ENCODE results near the gene COL27A1. TPM values are rescaled to one million over a fixed set of nuclear protein-coding genes. Genes with fewer than 3 reads are reported as not detected.

The COL27A1 gene
- total RNA-seq, 3 donors from 2014 or later = 3.1 to 13.6 (median 4.0) TPM

- TF ChIP-seq CTCF (IDR thresholded peaks at IDR 0.05) = no peak
- ATAC-seq = no peak
- Histone ChIP-seq H3K4me1 (ENCODE audit: low read depth) (no peaks in the 10 kb centered on the region), H3K36me3 (ENCODE audit: low read depth) (no peaks in the 10 kb centered on the region), H3K4me3 (no peak overlapping the region), H3K9me3 (no peaks in the 10 kb centered on the region)
- DNase-seq = no peak
- intact Hi-C loops (cut with DNase I, micrococcal nuclease) = no loop called here
These were observed 57.5 kb downstream of the COL27A1 start for GRCh38 chr9:114212826-114213225.

- ATAC-seq (no peak), DNase-seq (no peak)
- Histone ChIP-seq H3K9me3 (no peaks in the 10 kb centered on the region), H3K4me3 (no peak overlapping the region), H3K36me3 (ENCODE audit: low read depth) (no peaks in the 10 kb centered on the region), H3K4me1 (ENCODE audit: low read depth) (no peaks in the 10 kb centered on the region)
- intact Hi-C loops (cut with DNase I, micrococcal nuclease) = no loop called here
- TF ChIP-seq CTCF (IDR thresholded peaks at IDR 0.05) = no peak
These were observed 58.2 kb downstream of the COL27A1 start for GRCh38 chr9:114213566-114213965.

- TF ChIP-seq CTCF (IDR thresholded peaks at IDR 0.05) = no peak
- Histone ChIP-seq H3K4me3 (no peak overlapping the region), H3K4me1 (ENCODE audit: low read depth) (no peaks in the 10 kb centered on the region), H3K36me3 (ENCODE audit: low read depth) (no peaks in the 10 kb centered on the region), H3K9me3 (no peaks in the 10 kb centered on the region)
- ATAC-seq (no peak), DNase-seq (no peak)
- intact Hi-C loops (cut with DNase I, micrococcal nuclease) = no loop called here
These were observed 58.8 kb downstream of the COL27A1 start for GRCh38 chr9:114214181-114214580.

GRCh38 chr9:114214686-114215414, 59.5 kb downstream of the COL27A1 start:
- TF ChIP-seq CTCF (IDR thresholded peaks at IDR 0.05) = no peak
- ATAC-seq (no peak), DNase-seq (no peak)
- Histone ChIP-seq H3K4me3 (no peak overlapping the region), H3K36me3 (ENCODE audit: low read depth) (no peaks in the 10 kb centered on the region), H3K4me1 (ENCODE audit: low read depth) (no peaks in the 10 kb centered on the region), H3K9me3 (no peaks in the 10 kb centered on the region)
- intact Hi-C loops (cut with DNase I, micrococcal nuclease) = no loop called here

GRCh38 chr9:114216081-114216480, 60.7 kb downstream of the COL27A1 start:
- ATAC-seq (no peak), DNase-seq (no peak)
- TF ChIP-seq CTCF (IDR thresholded peaks at IDR 0.05) = no peak
- Histone ChIP-seq H3K4me3 (no peak overlapping the region), H3K36me3 (ENCODE audit: low read depth) (no peaks in the 10 kb centered on the region), H3K9me3 (no peaks in the 10 kb centered on the region), H3K4me1 (ENCODE audit: low read depth) (no peaks in the 10 kb centered on the region)
- intact Hi-C loops (cut with DNase I, micrococcal nuclease) = no loop called here

GRCh38 chr9:114216976-114217375, 61.6 kb downstream of the COL27A1 start:
- TF ChIP-seq CTCF (IDR thresholded peaks at IDR 0.05) = no peak
- intact Hi-C loops (cut with DNase I, micrococcal nuclease) = no loop called here
- ATAC-seq = no peak
- no peaks in the 10 kb centered on the region for H3K4me1 ChIP-seq (ENCODE audit: low read depth)
- no peak overlapping the region for H3K4me3 ChIP-seq
- H3K36me3 ChIP-seq (ENCODE audit: low read depth) = no peaks in the 10 kb centered on the region
- DNase-seq = no peak
- no peaks in the 10 kb centered on the region for H3K9me3 ChIP-seq
